NCI-H1048 (cell line): ENCODE measurements around the gene KLK14.

ENCODE experiments used
- DNase-seq: peaks from one replicate; lab custom pipeline; 2025; lab: John Stamatoyannopoulos, UW

Gene KLK14

GRCh38 chr19:51086153-51086850 is 3.6 kb upstream of the KLK14 start:
- no peak for DNase-seq

DNA sequence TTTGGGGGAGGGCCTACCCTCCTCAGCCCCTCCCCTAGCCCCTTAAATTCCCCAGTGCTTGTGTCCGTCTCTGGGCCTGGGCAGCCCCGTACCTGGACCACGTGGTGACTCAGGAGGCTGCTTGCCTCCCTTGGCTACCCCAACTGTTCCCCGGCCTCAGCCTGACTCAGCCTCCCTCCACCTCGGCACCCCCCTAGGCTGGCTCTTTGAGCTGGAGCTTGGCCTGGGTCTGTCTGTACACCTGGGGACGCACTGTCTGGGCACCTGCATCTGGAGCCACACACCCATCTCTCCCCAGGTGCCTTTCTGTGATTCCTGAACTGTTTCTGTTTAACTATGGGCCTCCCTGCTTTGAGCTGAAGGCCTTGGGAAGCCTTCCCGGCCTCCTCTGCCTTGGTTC is 1.8 kb upstream of the KLK14 start:
- DNase-seq: no peak

DNA sequence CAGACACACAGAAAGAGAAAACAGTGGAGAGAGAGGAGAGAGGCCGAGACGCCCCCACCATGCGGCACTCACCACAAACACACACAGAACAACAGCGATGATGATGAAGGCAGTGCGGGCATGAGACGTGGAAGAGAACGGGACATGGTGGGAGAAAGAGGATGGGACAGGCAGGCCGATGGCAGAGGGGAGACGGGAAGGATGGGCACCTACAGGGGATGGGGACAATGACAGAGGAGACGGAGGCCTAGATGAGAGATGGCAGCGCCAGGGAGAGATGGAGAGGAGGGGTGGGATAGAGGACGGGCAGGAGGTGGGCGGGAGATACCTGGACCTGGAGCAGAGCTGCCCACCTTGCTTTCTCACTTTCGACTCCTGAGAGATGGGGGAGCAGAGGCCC is 1.1 kb upstream of the KLK14 start:
- DNase-seq: no peak

DNA sequence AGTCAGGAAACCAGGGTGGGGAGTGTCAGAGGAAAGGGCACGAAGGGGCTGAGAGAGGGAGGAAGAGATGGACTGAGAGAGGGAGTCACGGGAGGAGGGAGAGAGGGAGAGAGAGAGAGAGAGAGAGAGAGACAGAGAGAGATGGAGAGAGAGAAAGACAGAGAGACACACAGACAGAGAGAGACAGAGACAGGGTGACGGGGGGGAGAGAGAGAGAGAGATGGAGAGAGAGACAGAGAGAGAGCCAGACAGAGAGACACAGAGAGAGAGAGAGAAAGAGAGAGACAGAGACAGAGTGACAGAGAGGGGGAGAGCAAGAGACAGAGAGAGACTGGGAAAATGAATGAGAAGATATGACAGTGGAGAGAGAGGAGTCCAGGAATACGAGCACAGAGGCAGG is 494 bp upstream of the KLK14 start:
- no peak for DNase-seq

- no peak for DNase-seq
Observed at GRCh38 chr19:51081476-51081875, 1.2 kb downstream of the KLK14 start.

DNA sequence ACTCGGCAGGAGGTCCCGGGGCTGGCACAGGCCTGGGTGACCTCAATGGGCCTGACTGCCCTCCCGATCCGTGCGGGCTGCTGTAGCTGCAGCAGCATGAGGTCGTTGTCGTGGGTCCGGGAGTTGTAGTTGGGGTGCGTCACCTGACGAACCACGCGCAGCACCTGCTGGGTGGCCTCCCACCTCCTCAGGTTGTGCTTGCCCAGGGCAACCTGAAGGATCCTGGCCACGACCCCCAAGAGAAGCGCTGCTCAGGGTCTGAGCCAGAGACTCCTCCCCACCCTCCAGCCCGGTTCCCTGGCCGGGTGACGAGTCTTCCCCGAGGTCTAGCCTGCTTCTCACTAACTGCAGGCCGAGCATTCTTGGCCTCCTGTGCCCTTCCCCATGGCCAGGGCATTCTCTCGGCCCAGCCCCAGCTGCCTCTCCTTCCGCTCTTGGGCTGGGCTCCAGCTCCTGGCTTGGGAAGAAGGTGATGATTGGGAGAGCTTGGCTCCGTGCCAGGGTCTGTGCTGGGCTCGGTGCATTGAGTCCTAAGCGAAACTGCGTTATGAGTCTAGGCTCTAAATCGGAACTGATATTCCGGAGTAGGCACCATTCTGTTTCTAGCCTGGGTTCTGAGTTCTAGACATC is 3.1 kb downstream of the KLK14 start:
- no peak for DNase-seq

GRCh38 chr19:51078731-51079130 is 4.0 kb downstream of the KLK14 start:
- no peak for DNase-seq

- no peak for DNase-seq
Observed at GRCh38 chr19:51078104-51078503, 4.6 kb downstream of the KLK14 start.

DNA sequence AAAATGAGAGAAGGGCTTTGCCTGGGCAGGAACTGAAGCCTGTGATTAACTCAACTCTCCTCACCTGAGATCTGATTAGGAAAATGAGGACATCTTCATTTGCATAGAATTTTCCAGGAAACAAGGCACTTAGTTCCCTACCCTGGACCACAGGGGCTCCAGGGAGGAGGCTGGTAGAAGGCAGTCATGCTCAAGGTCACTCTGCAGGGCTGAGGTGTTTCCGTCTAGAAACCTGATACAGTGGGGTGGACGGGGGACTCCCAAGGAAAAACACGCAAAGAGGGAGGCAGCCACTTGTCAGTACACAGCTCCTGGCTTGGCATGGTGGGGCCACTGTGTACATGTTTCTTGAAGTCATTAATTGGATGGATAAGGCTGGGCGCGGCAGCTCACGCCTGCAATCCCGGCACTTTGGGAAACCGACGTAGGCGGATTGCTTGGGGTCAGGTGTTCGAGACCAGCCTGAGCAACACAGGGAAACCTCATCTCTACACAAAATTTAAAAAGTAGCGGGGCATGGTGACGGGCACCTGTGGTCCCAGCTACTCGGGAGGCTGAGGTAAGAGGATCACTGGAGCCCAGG is 6.0 kb downstream of the KLK14 start:
- no peak for DNase-seq

GRCh38 chr19:51075998-51076397 is 6.7 kb downstream of the KLK14 start:
- no peak for DNase-seq

GRCh38 chr19:51071095-51071405 is 11.6 kb downstream of the KLK14 start:
- DNase-seq: no peak

- no peak for DNase-seq
Observed at GRCh38 chr19:51070334-51071094, 12.2 kb downstream of the KLK14 start.

DNA sequence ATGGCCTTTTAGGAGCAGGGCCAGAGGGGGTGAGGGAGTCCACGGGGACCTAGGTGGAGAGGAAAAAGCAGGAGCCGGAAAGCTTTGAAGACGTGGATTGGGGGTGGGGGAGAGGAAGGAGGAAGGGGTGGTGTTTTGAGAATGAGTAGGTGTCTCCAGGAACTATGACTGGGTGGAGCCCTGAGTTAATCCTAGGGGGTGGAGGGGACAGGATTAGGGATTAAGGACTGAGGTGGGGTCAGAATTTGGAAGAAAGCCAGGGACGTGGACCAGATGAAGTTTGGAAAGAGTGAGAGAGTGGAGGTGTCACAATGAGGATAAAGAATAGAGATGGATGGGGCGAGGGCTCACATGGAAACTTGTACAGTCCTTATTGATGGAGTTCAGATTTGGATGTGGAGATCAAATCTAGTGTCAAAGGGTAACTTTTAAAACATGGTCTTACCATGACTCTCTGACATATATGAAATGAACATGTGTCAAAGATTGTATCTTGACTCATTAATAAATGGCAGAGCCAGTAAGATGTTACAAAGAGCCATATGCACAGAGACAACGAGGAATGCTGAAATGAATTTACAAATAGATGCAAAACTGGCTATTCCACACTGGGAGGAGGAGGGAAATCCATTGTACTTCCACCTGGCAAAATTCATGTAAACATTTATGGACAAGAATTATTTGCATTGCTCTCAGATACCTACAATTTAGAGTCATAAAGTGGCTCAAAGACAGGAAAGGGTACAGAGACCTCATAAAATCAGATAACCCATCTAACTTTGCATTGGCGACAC is 16.1 kb downstream of the KLK14 start:
- DNase-seq: no peak

DNA sequence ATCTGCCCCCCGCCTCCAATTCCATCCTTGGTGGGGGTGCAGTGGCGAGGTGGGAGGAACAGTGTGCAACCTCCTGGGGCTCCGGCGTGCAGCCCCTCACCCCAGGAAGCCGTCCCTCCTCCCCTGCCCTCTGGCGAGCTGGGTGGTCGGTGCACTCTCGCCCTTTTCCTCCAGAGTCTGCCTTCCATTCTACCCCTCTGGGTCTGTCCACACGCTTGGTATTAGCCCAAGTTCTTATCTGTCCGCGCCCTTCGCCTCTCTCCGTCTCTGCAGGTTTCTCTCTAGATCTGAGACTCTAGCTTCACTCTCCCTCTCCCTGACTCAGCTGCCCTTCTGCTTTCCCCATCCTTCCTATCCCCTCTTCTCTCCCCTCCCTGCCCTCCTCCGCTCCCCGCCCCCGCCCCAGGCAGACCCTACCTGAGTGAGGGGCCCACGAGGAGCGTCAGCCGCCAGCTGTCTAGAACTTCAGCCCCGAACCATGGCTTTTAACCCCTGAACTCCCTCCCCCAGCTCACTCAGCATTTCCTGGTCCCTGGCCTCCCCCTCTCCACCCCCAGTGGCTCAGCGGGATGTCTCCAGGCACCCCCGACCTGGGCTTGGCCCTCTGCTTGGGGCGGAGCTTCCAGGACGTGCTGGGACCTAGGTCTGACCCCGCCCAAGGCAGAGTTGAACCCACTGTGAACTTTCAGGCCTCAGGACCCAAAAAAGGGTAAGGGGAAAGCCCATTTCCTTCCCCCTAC is 17.3 kb downstream of the KLK14 start:
- no peak for DNase-seq

DNA sequence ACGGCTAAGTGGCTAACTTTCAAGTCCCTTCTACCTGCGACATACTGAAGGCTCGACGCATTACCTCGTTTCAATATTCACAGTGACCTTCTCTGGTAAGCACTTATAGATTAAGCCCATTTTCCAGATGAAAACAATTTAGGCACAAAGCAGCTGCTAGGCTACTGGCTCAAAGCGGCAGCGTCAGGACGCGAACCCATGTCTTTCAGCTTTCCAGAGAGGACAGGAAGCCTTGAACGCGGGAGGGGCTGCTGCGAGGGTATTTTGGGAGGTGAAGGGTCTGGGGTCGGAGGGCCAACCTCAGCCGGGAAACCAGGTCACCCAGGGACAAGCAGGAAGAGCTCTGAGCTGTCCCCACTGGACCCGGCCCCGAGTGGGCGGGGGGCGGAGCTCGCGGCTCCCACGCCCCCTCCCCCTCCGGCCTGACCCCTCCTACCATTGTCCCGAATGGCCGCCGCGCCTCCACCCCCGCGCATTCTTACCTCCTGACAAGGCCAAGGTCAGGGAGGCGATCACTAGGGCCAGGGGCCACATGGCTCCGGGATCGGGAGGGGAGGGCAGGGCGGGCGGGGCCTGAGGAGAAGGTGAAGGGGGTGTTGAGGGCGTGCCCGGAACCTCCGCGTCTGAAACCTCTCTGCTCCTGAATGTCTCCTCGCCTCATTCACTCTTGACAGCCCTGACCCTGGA is 18.0 kb downstream of the KLK14 start, which contains the start of gene KLK13:
Gene KLK13, minus strand, starts transcription at position 559 of the 687 bp plus-strand sequence. Its CDS starts 25 bp downstream, at position 534.
- no peak for DNase-seq

DNA sequence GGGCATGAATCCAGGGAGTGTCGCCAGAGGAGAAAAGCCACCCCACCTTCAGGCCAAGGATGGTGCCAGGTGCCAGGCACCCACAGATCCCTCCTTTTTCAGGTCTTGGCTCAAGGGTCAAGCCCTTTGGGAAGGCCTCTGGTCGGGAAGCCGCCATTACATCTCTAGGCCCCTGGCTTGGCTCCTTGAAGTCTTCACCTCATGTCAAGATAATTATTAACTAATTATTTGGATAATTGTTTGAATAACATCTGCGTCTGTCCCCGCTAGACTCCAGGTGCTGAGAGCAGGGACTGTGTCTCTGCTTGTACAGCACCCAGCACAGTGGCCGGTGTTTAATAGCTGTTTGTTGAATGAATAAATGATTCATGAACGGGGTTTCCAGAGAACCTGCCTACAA is 19.0 kb downstream of the KLK14 start:
- no peak for DNase-seq

- DNase-seq: no peak
Observed at GRCh38 chr19:51060973-51061372, 21.7 kb downstream of the KLK14 start.

DNA sequence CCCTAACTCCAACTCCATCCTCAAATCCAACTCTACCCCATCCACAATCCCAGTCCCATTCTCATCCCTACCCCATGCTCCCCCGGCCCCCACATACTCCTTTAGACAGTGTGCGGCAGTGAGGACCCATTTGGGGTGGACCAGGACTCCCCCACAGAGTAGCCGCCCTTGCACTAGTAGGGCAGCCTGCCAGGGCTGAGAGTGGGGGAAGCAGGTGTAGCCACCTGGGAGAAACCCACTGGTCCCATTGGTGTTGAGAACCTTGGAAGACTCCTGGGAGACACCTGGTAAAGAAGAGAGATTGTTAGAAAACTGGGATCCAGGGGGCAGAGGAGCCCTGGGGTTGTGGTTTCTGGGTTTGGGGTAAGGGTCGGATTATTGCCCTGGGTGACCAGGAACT is 22.4 kb downstream of the KLK14 start:
- DNase-seq: no peak

DNA sequence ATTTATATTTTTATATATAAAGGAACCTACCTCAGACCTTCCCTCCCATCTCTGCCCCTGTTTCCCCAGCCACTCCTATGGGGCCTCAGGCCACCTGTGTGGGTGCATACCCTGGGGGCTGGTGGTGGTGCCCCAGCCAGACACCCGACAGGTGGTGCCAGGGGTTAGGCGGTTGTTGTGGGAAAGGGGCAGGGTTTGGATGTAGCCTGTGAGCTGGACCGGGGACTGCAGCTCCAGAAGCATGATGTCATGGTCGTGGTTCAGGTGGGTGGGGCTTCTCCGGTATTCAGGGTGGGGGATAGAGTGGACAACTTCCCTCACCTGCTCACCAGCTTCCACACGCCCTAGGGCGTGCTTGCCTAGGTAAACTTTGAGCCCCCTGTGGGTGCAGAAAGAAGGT is 23.0 kb downstream of the KLK14 start:
- DNase-seq: no peak

DNA sequence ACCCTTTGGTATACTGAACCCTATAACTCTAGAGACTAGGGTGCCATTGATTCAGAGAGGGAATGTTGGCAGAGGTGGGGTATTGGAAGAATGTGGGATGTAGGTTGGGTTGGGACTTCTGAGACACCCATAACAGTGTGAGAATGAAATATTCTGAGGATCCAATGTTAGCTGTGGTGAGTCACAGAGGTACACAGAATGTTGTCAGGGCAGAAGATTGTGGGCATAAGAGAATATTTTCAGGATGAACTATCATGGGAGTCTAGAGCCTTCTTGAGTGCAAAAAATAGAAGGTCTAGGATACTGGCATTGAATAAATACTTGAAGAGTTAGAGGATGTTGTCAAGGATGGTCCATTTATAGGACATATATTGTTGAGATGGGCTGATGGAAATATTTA is 26.8 kb downstream of the KLK14 start:
- no peak for DNase-seq

DNA sequence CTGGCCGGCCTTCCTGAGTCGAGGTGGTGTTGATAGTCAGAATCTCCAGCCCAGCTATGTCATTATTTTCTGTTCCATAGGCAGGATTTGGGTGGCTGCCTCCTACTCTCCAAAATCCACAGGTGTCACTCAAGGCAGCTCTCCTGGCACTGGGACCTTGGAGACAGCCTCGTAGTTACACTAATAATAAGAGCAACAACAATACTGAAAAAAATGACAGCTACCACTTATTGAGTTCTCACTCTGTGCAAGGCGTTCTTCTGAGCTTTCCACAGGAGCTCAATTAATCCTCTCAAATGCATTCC is 35.7 kb downstream of the KLK14 start:
- DNase-seq: no peak
